ENCODE data around the gene FAM161A. TPM values are rescaled to one million over a fixed set of nuclear protein-coding genes. Genes with fewer than 3 reads are reported as not detected.

The FAM161A gene
- 2.7 and 3.2 TPM in 2 replicates for total RNA-seq
- long read RNA-seq, partial matches to known transcripts: 9 of 11 reads
- long read RNA-seq, other reads (novel, unspliced or antisense): 2 of 11 reads

- Mint-ChIP-seq H3K36me3 (ENCODE audit: unreplicated experiment) (no peaks in the 10 kb centered on the region), H3K4me3 (ENCODE audit: unreplicated experiment) (peak within 1 kb of the TSS; percentile 90), H3K27ac (ENCODE audit: unreplicated experiment) (peak within 1 kb of the TSS; percentile 89), H3K4me1 (ENCODE audit: unreplicated experiment) (peaks cover 15% of the 10 kb centered on the region), H3K27me3 (ENCODE audit: unreplicated experiment) (no peaks in the 10 kb centered on the region), H3K9me3 (ENCODE audit: unreplicated experiment) (no peaks in the 10 kb centered on the region)
- TF ChIP-seq CTCF (IDR thresholded peaks at IDR 0.05): no peak
- DNase-seq (ENCODE audit: extremely low spot score, unreplicated experiment): peak; percentile 95
These were observed at the start of gene FAM161A for GRCh38 chr2:61853847-61854563. Gene FAM161A, minus strand, starts transcription at chr2:61854060. Its CDS starts 19 bp downstream, at chr2:61854041.

- DNase-seq (ENCODE audit: extremely low spot score, unreplicated experiment): no peak
- Mint-ChIP-seq H3K36me3 (ENCODE audit: unreplicated experiment) (no peaks in the 10 kb centered on the region), H3K4me1 (ENCODE audit: unreplicated experiment) (no peaks in the 10 kb centered on the region), H3K4me3 (ENCODE audit: unreplicated experiment) (no peak overlapping the region), H3K9me3 (ENCODE audit: unreplicated experiment) (no peaks in the 10 kb centered on the region), H3K27me3 (ENCODE audit: unreplicated experiment) (peaks cover 2% of the 10 kb centered on the region), H3K27ac (ENCODE audit: unreplicated experiment) (no peak overlapping the region)
- TF ChIP-seq CTCF (IDR thresholded peaks at IDR 0.05): no peak
These were observed 46.4 kb upstream of the FAM161A start for GRCh38 chr2:61900281-61900680.

- Mint-ChIP-seq H3K36me3 (ENCODE audit: unreplicated experiment) (no peaks in the 10 kb centered on the region), H3K9me3 (ENCODE audit: unreplicated experiment) (no peaks in the 10 kb centered on the region), H3K4me1 (ENCODE audit: unreplicated experiment) (no peaks in the 10 kb centered on the region), H3K4me3 (ENCODE audit: unreplicated experiment) (no peak overlapping the region), H3K27ac (ENCODE audit: unreplicated experiment) (no peak overlapping the region), H3K27me3 (ENCODE audit: unreplicated experiment) (peaks cover 2% of the 10 kb centered on the region)
- DNase-seq (ENCODE audit: extremely low spot score, unreplicated experiment): no peak
- peak; percentile 62 for TF ChIP-seq CTCF (IDR thresholded peaks at IDR 0.05)
These were observed 45.0 kb upstream of the FAM161A start for GRCh38 chr2:61898810-61899209.

- Mint-ChIP-seq H3K36me3 (ENCODE audit: unreplicated experiment) (peaks cover 6% of the 10 kb centered on the region), H3K9me3 (ENCODE audit: unreplicated experiment) (no peaks in the 10 kb centered on the region), H3K4me3 (ENCODE audit: unreplicated experiment) (peak within 1 kb of the TSS; percentile 91), H3K27me3 (ENCODE audit: unreplicated experiment) (no peaks in the 10 kb centered on the region), H3K27ac (ENCODE audit: unreplicated experiment) (peak within 1 kb of the TSS; percentile 98), H3K4me1 (ENCODE audit: unreplicated experiment) (peaks cover 28% of the 10 kb centered on the region)
- peak; percentile 96 for DNase-seq (ENCODE audit: extremely low spot score, unreplicated experiment)
- TF ChIP-seq CTCF (IDR thresholded peaks at IDR 0.05): no peak
These were observed 34.6 kb upstream of the FAM161A start, which contains the start of gene CCT4 for GRCh38 chr2:61888267-61889055. Gene CCT4, minus strand, starts transcription at chr2:61888656. Its CDS starts 149 bp downstream, at chr2:61888507.

Measured in osteocyte (in vitro differentiated cells).